Liver (tissue), 3 donors: ENCODE data around the gene IER2.

Experiments
- EGR1 ChIP-seq, 2 donors: IDR thresholded peaks; 2 replicates each; pipeline ENCODE4 v1.6.1; 2016 to 2018; ENCODE audit warnings: antibody characterized with exemption in 2 of 2, low read depth in 2 of 2
- GABPA ChIP-seq, 2 donors: IDR thresholded peaks in 1 of 2; conservative IDR thresholded peaks in 1 of 2; 2 replicates each; pipeline ENCODE4 v1.6.1; 2016; ENCODE audit warnings: antibody characterized with exemption in 2 of 2, mild to moderate bottlenecking in 1 of 2, moderate library complexity in 1 of 2
- HNF4A ChIP-seq, 2 donors: conservative IDR thresholded peaks; 2 replicates each; pipeline ENCODE4 v1.6.1; 2016; ENCODE audit warnings: antibody characterized with exemption in 2 of 2, mild to moderate bottlenecking in 2 of 2
- JUND ChIP-seq, 2 donors: IDR thresholded peaks; 2 replicates each; pipeline ENCODE4 v1.6.1; 2016; ENCODE audit warnings: antibody characterized with exemption in 2 of 2
- RAD21 ChIP-seq, 2 donors: IDR thresholded peaks; 2 replicates each; pipeline ENCODE4 v1.6.1; 2016; ENCODE audit warnings: antibody characterized with exemption in 2 of 2, mild to moderate bottlenecking in 2 of 2
- TAF1 ChIP-seq: conservative IDR thresholded peaks from 2 replicates; pipeline ENCODE4 v1.6.1; 2016; ENCODE audit warnings: antibody characterized with exemption, mild to moderate bottlenecking
- TF ChIP-seq, protein P1 (sequence below): IDR thresholded peaks from 2 replicates; pipeline ENCODE4 v1.6.1; 2016; ENCODE audit warnings: antibody characterized with exemption
- TF ChIP-seq, protein P2 (sequence below): fragments of 150-350 bp; IDR thresholded peaks from 2 replicates; pipeline ENCODE4 v1.5.1; 2017; ENCODE audit warnings: improper control_type of control experiment, low read depth, low read length; ENCODE audit not compliant: missing input control
- TF ChIP-seq, protein P3 (sequence below): IDR thresholded peaks from 2 replicates; pipeline ENCODE4 v1.6.1; 2016; ENCODE audit warnings: antibody characterized with exemption
- TF ChIP-seq, protein P4 (sequence below): IDR thresholded peaks from 2 replicates; pipeline ENCODE4 v1.6.1; 2016; ENCODE audit warnings: antibody characterized with exemption
- donor health status: healthy.
- donor health status: healthy.

DNA sequence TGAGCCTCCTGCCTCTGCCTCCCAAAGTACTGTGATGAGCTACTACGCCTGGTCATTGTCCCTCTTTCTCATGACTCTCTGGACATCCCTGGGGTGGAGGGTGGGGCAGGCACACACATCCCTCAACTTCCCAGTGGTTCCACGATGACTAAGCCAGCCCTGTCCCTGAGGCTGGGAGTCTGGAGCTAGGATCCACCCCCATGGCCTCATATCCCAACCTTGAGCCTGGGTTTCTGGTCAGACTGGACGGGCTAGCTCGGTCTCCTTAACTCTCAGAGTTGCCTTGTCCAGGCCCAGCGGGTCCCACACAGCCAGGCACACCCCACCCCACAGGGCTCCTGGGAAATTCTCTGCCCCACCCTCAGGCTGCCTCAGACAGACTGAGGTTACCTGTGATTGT lies 19.6 kb downstream of the IER2 start:
- TF ChIP-seq, protein P1, sequence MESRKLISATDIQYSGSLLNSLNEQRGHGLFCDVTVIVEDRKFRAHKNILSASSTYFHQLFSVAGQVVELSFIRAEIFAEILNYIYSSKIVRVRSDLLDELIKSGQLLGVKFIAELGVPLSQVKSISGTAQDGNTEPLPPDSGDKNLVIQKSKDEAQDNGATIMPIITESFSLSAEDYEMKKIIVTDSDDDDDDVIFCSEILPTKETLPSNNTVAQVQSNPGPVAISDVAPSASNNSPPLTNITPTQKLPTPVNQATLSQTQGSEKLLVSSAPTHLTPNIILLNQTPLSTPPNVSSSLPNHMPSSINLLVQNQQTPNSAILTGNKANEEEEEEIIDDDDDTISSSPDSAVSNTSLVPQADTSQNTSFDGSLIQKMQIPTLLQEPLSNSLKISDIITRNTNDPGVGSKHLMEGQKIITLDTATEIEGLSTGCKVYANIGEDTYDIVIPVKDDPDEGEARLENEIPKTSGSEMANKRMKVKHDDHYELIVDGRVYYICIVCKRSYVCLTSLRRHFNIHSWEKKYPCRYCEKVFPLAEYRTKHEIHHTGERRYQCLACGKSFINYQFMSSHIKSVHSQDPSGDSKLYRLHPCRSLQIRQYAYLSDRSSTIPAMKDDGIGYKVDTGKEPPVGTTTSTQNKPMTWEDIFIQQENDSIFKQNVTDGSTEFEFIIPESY, result no peak
- TF ChIP-seq, protein P2, sequence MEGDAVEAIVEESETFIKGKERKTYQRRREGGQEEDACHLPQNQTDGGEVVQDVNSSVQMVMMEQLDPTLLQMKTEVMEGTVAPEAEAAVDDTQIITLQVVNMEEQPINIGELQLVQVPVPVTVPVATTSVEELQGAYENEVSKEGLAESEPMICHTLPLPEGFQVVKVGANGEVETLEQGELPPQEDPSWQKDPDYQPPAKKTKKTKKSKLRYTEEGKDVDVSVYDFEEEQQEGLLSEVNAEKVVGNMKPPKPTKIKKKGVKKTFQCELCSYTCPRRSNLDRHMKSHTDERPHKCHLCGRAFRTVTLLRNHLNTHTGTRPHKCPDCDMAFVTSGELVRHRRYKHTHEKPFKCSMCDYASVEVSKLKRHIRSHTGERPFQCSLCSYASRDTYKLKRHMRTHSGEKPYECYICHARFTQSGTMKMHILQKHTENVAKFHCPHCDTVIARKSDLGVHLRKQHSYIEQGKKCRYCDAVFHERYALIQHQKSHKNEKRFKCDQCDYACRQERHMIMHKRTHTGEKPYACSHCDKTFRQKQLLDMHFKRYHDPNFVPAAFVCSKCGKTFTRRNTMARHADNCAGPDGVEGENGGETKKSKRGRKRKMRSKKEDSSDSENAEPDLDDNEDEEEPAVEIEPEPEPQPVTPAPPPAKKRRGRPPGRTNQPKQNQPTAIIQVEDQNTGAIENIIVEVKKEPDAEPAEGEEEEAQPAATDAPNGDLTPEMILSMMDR, result no peak
- TF ChIP-seq RAD21 (IDR thresholded peaks at IDR 0.05), result no peak
- no peak for TF ChIP-seq GABPA (IDR thresholded peaks at IDR 0.05 in 1 of 2, conservative IDR thresholded peaks at IDR 0.05 in 1 of 2)
- TF ChIP-seq, protein P3, sequence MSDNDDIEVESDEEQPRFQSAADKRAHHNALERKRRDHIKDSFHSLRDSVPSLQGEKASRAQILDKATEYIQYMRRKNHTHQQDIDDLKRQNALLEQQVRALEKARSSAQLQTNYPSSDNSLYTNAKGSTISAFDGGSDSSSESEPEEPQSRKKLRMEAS, result no peak
- no peak for TF ChIP-seq TAF1
- no peak for TF ChIP-seq JUND (IDR thresholded peaks at IDR 0.05)
- no peak for TF ChIP-seq HNF4A (conservative IDR thresholded peaks at IDR 0.05)
- TF ChIP-seq, protein P4, sequence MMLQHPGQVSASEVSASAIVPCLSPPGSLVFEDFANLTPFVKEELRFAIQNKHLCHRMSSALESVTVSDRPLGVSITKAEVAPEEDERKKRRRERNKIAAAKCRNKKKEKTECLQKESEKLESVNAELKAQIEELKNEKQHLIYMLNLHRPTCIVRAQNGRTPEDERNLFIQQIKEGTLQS, result no peak
- TF ChIP-seq EGR1 (IDR thresholded peaks at IDR 0.05; ENCODE audit: low read depth in 2 of 2), result no peak
